GM18870 (cell line): ENCODE data around the gene PYY.
"Not testable (repeated sequence)": the region's sequence is repeated elsewhere in the genome, so short reads cannot be mapped to it uniquely, and the experiment has no call there.

ENCODE experiments used
- ATAC-seq: cut with Tn5 transposase; IDR thresholded peaks from one replicate; pipeline ENCODE4 v1.9.1; 2021; ENCODE audit warnings: moderate library complexity; ENCODE audit not compliant: unreplicated experiment

Gene PYY

DNA sequence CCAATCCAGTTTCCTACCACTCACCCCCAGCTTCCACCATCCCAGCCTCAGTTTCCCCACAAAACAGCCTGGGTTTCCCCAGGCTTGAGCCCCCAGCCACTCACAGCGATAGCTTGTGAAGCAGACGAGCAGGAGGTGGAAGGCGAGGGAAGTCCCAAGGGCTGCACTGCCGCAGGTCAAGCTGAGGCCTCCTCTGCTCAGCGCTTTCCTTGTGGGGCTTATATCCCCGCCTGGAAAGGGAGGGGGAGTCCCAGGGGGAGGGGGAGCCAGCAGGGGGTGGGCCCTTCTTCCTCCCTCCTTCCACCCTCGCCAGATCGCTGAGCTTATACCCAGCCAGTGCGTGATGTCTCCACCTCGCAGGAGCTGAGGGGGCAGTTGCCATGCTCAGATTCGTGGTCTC lies at the start of gene PYY:
Gene PYY (minus strand): TSS at position 195 of the 400 bp plus-strand sequence. CDS start 457 bp downstream, outside the sequence.
- ATAC-seq = no peak

DNA sequence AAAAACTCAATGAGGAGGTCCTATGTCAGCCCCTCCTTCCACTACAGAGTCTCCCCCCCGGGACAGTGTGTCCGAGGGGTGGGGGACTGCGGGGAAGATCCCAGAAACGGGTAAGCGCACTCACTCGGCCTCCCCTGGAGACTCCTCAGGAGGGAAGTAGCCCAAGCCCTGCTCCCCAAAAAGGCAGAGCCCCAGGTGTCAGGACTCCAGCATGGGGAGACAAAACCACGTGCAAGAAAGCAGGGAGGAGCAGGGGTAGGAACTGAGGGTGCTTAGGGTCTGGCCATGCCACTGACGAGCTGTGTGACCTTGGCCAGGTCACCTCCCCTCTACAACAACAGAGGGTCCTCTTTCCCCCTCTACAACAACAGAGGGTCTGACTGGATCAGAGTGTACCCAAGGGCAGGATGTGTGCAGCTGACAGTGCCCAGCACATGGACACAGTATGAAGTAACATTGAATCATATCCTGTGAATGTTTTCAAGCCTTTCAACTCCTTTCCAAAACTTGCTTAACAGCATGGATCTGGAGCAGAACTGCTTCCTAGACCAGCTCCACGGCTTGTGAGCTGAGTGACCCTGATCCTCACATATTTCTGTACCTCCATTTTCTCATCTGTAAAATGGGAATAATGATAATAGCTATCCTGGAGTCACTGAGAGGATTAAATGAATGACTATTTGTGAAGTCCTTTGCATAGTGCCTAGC lies 48.6 kb upstream of the PYY start:
- ATAC-seq = no peak

DNA sequence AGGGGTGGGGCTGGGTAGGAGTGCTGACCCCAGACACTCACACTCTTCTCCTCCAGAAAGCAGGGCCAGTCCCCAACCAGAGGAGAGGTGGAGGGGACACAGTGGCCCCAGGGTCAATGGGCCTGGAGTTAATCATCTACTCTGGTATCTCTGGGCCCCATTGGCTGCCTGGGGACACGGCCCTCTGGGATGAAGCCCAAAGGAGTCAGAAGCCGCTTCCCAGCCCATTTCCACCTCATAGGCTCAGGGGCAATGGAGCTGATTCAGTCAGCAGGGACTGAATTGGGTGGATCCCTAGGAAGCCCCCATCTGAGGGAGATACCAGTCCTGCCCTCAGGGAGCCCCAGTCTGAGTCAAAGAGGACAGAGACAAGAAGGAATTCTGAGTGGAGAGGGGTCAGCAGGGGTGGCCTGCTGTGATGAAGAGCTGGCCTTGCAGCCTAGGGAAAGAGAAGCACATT lies 47.8 kb upstream of the PYY start:
- ATAC-seq = no peak

DNA sequence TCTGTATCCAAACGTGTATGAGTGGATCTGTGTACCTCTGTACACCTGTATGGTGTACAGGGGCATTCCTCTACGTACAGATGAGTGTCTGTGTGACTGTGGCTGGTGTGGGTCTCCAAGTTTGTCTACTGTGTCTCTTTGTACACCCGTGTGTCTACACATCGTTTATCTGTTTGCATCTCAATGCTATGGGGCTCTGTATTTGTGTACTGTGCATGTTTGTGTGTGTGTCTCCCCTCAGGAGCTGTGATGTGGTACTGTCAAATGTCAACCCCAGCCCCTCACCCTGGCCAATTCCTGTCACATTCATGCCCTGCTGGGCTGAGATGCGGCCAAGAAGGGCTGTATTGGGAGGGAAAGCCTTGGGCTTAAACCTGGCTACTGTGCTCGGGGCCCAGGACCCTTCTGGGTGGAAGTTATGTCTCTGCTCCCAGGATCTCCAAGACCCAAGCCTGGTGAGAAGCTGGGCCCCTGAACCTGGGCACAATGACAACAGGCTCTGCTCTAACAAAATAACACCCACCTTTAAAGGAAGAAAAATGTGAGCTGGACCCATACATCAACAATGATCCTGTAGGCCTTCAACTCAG lies 47.2 kb upstream of the PYY start:
- ATAC-seq = no peak

DNA sequence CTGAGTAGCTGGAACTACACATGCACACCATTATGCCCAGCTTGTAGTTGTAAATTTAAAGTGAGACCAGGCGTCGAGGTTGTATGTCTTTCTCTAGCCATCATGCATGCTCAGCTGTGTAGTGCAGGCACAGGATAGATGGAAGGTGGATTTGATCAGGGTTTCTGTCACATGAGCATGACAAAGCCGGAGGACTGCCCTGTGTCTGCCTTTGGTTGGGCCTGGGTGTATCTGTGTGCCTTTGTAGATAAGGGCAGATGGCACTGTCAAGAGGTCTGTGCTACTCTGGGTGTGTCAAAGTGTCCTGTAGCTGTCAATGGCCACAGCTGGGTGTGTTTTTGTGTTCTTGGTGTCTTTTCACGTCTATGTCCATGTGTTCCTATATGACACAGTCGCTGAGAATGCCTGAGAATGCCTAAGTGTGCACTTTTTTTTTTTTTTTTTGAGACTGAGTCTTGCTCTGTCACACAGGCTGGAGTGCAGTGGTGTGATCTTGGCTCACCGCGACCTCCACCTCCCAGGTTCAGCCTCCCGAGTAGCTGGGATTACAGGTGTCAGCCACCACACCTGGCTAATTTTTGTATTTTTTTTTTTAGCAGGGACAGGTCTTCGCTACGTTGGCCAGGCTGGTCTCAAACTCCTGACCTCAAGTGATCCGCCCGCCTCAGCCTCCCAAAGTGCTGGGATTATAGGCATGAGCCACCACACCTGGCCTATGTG lies 46.6 kb upstream of the PYY start:
- no peak for ATAC-seq

DNA sequence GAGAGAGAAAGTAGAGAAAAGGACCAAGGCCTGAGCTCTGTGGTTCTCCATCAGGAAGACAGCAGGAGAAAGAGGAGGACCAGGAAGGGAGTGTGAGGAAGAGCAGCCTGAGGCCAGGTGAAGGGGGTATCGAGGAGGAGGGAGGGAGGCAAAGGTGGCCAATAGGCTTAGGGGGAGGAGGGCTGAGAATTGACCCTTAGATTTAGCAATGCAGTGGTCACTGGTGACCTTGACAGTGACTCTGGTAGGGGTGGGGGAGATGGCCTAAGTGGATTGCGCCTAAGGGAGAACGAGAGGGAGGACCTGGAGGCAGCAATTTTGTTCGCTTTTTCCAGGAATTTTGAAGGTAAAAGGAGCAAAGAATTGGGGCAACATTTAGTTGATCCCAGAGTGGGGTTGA lies 45.3 kb upstream of the PYY start:
- no peak for ATAC-seq

DNA sequence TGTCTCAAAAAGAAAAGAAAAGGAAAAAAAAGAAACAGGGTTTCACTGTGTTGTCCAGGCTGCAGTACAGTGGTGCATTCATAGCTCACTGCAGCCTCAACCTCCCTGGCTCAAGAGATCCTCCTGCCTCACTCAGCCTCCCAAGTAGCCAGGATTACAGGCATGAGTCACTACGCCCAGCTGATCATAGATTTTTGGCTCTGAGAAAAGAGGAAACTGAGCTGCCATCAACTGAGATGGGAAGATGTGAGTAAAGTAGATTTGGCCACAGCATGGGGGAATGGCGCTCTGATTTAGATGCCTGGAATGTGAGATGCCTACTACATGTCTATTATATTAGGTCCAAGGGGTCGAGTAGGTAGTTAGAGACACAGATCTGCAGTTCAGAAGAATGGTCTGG lies 44.8 kb upstream of the PYY start:
- no peak for ATAC-seq

DNA sequence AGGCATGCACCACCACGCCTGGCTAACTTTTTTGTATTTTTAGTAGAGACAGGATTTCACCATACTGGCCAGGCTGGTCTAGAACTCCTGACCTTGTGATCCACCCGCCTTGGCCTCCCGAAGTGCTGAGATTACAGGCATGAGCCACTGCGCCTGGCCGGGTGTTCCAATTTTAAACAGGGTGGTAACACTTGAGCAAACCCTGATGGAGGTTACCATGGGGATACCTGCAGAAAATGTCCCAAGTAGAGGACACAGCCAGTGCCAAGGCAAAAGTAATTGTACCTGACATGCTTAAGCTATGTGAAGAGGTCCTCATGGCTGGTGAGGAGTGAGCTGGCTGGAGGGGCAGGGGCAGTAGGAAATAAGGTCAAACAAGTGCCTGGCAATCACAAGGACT lies 43.4 kb upstream of the PYY start:
- not testable (repeated sequence) for ATAC-seq

DNA sequence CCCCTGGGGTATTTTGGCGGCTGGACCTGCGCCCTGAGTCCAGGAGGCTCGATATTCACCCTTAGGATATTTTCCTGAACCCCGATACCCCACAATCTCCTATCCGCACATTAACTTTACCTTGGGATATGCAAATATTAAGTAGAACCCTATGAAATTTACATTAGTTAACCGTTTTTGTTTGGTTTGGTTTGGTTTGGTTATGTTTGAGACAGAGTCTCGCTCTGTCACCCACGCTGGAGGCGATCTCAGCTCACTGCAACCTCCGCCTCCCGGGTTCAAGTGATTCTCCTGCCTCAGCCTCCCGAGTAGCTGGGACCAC lies 41.4 kb upstream of the PYY start:
- ATAC-seq = no peak

DNA sequence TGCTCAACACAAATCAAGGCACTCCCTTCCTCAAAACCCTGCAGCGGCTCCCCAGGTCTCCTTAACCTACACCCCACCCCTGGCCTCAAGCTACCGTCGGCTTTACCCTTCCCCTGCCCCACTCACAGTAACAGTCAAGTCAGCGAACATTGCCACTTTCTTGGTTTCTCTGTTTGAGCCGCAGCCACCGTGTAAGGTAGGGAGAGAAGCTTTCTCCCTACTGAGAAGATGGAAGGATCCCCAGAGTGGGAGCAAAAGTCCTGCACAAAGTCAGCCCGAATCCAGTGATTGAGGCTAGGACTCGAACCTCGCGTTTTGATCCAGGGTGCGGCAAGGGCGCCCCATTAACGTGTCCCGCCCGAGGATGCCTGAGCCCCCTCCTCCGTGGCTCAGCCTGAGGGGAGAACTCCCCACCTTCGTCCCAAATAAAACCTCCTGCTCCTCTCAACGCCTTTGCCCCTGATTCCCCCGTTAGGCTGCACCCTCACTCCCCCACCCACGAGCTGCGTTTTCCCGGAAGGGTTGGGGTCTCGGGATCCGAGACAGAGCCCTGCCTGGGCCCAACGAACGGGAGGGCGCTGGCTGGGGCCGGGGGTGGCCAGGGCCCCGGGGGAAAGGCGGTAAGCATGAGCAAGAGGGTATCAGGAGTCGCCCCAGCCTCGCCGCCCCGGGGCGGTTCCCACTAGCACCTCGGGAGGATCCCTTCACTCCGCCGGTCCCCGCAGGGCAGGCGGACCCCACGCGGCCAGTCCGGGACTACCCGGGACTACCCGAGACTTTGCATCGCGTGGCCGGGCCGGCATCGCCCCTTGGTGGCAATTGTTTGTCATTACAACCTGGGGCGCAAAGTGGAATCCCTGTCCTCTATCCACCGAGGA lies 40.8 kb upstream of the PYY start:
- no peak for ATAC-seq

DNA sequence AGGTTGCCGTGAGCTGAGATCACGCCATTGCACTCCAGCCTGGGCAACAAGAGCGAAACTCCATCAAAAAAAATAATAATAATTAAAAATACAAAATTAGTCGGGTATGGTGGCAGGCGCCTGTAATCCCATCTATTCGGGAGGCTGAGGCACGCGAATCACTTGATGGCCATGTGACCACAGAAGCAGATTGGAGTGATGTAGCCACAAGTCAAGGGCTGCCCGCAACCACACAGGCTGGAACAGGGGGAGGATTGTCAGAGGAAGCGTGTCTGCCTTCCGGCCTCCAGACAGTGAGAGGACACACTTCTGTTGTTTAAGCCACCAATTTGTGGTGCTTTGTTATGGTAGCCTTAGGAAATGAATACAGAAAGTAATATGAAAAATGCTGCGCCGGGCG lies 38.9 kb upstream of the PYY start:
- no peak for ATAC-seq

DNA sequence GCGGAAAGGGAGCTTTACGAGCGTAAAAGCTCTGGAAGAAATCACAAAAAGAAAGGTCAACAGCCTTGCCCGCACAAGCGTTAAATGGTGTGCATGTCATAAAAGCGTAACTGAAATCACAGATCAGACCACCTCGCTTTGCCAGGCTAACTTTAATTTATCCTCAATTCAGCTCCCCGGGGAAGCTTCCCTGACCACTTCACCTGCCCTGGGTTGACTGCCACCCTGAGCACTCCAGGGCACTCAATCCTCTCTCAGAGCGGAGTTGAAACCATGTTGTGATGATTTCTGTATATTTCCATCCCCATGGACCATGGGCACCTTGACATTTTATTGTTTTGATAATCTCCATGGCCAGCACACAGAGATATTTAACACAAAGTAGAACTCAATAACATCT lies 34.6 kb upstream of the PYY start:
- ATAC-seq = no peak

DNA sequence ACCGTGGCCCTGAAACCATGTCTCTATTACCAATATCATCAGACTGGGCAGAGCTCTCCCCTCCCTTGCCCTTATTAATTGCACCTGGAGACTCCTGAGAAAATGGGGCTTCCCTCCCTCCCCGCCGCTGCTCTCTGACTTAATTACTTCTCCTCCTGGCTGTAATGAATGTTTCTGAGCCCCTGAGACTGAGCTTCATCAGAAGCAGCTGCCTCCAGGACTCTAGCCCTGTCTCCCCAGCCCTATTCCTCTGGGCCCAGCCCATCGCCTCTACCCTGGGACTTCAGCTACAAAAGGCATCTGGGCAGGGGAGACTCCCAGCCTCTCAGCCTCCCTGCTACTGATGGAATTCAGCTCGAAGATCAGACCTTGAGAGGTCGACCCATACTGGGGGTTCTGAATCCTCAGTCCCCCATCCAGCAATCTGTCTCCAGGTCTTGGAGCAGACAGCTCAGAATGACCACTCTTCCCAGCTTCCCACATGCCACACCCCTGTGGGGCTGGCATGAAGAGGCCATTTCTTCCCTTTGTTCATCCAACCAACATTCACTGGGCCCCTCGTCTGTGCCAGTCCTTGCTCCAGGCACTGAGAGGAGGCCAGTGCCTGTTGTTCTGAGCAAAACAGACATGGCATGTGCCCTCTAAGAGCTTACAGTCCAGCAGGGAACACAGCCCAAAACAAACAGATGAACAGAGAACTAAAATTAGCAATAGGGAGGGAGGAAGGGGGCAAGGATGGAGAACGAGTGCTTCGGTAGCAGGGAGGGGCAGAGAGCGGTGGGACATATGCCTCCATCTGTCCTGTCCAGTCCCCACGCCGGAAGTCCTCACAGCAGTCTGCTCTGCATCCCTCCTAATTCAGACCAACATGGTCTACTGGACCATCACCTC lies 33.6 kb upstream of the PYY start:
- ATAC-seq = no peak

DNA sequence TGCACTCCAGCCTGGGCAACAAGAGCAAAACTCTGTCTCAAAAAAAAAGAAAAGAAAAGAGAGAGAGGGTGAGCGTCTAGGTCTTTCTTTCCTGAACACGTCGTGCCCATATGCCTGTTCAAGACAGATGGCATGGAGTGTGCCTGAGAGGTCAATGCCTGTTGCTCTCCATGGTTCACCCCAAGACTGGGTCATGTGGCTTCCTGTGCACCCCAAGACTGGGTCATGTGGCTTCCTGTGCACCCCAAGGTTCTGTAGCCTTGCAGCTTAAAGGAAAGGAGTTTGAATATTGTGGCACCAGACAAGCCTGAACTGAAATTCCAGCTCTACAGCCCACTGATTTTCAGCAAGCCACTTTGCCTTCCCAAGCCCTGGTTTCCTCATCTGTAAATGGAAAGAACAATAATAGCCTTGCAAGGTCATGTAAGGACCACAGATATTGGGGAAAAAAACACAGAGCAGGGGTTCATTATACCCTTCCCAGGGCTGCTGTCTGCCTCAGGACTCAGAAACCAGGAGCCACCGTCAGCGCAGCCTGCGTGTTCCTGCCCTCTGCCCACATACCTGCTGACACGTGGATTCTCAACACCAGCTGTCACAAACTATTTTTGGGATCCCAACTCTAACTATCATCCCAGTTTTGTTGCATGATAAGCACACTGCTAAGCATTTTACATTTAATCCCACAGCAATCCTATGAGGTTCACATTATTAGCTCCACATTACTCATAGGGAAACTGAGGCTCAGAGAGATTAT lies 32.7 kb upstream of the PYY start:
- no peak for ATAC-seq

DNA sequence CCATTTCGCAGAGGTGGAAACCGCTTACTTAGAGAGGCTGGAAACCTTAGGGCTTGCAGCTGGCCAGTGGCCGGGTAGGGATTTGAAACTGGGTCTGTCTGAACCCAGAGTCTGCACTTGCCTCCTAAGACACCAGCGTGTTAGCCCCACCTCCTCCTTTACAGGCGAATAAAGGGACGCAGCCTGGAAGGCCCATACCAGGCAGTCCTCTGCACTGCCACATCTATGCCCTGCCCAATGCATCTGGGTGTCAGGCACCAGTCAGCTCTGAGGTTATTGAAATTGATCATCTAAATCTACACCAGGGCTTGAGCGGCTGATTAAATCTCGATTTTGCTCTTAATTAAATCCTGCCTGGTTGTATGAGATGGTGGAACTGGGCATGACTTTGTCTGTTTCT lies 30.8 kb upstream of the PYY start:
- no peak for ATAC-seq

DNA sequence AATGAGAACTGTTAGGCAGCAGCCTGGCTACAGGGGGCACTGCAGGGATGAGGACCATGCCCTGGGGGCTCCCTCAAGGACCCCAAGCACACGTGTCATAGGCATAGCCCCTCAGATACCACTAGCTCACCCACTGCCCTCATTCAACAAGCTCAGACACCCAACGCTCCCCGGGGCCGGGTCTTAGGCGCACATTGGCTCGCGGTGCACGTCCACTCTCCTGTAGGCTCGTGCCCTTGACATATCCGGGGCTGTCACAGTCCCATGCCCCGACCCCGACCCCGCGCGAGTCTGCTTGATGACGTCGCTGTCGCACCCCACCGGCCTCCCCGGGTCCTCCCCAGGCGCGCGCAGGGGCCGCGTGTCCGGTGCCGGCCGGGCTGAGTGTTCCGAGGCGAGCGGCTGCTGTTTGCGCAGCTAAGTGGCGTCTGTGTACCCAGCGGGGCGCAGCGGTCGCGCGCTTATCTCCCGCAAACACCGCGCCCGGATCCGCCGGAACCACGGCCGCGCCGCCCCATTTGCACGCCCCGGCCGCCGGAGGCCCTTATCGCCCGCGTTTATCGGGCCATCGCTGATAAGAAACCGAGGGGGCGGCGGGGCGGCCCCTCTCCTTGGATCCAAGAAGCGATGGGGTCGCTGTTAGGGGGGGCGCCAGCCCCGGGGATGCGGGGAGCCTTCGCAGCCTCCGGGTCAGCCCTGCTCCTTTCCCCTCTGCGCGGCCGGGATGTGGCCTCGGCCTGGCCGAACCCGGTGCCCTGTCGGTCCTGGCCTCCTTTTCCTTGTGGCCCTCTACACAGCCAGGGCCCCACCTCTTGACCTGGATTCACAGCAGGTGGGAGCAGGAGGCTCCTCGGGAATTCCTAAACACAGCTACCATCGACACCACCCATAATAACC lies 30.0 kb upstream of the PYY start:
- no peak for ATAC-seq

DNA sequence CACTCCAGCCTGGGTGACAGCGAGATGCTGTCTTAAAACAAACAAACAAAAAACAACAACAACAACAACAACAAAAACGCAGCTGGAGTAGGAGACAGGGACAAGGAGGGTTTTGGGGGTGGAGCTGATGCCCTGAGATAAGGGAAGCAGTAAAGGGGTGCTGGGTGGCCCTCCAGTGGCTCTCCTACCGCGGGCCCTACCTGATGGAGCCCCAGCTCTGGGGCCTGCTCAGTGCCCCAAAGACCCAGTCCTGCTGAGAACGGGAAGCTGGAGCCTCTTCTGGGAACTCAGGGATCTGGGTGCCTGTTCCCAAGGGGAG lies 29.4 kb upstream of the PYY start:
- ATAC-seq = no peak

DNA sequence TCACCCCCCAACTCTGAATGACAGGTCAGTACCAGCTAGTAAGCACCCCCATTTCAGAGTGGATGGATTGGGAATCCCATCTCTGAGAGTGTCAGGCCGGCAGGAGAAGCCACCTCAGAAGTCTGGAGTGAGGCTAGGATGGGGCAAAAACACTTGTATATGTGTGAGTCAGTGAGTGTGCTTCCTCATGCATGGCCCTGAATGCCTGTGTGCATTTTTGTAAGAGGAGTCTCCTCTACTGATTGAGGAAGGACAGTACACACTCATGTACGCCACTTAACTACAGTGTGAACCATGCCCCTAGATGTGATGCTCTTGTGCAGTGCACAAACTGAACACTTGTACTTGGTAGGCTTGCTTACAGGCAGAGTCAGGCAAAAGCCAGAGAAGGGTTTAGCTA lies 28.4 kb upstream of the PYY start:
- ATAC-seq = no peak

DNA sequence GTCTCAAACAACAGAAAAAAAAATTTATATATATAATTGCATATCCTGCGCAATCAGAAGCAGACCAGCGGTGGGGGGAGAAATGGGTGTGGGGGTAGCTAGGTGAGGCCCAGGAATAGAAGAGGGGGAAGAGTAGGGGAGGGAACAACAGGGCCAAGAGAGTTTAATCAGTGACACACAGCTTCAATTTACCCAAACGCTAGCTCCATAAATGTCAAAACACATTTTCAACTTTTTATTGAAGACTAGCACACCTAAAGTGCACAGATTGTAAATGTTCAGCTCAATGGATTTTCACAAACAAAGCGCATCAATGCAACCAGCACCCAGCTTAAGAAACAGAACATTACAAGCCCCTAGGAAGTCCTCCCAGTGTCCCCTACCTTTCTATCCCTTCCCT lies 25.9 kb upstream of the PYY start:
- ATAC-seq = no peak
